Measurements from ENCODE around the gene ZFP92.

The ZFP92 gene

GRCh38 chrX:153450114-153450948 is 39.1 kb downstream of the ZFP92 start:
- TF ChIP-seq, protein P1, sequence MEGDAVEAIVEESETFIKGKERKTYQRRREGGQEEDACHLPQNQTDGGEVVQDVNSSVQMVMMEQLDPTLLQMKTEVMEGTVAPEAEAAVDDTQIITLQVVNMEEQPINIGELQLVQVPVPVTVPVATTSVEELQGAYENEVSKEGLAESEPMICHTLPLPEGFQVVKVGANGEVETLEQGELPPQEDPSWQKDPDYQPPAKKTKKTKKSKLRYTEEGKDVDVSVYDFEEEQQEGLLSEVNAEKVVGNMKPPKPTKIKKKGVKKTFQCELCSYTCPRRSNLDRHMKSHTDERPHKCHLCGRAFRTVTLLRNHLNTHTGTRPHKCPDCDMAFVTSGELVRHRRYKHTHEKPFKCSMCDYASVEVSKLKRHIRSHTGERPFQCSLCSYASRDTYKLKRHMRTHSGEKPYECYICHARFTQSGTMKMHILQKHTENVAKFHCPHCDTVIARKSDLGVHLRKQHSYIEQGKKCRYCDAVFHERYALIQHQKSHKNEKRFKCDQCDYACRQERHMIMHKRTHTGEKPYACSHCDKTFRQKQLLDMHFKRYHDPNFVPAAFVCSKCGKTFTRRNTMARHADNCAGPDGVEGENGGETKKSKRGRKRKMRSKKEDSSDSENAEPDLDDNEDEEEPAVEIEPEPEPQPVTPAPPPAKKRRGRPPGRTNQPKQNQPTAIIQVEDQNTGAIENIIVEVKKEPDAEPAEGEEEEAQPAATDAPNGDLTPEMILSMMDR (IDR thresholded peaks at IDR 0.05; ENCODE audit: insufficient read depth, missing control alignments) = no peak
- DNase-seq (ENCODE audit: insufficient read length, low spot score) = no peak
- FAIRE-seq = no peak

- TF ChIP-seq, protein P1 (IDR thresholded peaks at IDR 0.05; ENCODE audit: insufficient read depth, missing control alignments) = no peak
- DNase-seq (ENCODE audit: insufficient read length, low spot score) = no peak
- no peak for FAIRE-seq
These were observed 39.6 kb downstream of the ZFP92 start for GRCh38 chrX:153450949-153451277.

DNA sequence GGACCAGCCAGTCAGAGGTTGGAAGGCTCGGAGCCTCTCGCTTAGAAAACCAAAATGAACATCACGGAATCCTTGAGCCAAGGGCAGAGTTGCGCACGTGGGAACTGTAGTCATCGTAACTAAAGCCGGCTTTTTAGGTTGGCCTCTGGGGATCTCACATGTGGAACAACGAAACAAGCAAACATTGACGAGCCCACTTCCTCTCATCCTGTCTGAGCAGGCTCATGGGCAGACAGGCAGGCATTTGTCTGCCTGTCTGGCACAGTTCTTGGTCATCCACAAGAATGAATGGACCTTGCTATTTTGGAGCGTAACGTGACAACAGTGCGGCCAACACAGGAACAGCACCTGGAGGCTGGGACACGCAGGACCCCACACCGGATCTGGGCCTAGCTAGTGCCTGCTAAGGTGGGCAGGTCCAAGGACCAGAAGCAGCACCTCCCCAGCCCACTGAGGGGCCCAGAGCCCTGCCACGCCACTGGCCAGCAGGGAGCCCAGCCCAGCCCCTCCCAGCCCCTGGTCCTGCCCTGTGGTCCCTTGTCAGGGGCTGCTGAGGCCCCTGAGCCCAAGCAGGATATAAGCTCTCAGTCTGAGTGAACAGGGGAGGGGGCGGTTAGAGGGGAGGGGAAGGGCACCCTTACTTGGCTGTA is 43.8 kb downstream of the ZFP92 start:
- DNase-seq (ENCODE audit: insufficient read length, low spot score) = no peak
- TF ChIP-seq, protein P1 (IDR thresholded peaks at IDR 0.05; ENCODE audit: insufficient read depth, missing control alignments) = no peak
- FAIRE-seq = no peak

DNA sequence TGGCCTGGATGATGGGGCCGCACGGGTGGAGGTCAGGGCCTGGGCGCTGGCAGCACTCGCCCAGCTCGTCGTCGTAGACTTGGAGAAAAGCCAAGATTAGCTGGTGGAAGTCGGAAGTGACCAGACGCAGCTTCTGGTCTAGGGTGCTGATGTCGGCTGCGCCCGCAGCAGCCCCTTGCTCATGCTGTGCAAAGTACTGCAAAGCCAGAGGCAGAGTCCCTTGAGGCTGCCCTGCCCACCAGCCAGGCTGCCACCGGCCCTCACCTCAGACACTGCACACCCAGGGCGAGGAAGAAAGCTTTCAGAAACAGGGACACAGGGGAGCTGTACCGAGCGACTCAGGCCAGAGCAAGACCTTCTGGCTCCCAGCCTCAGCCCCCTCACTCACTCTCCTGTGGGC is 44.3 kb downstream of the ZFP92 start:
- TF ChIP-seq, protein P1 (IDR thresholded peaks at IDR 0.05; ENCODE audit: insufficient read depth, missing control alignments) = no peak
- FAIRE-seq (no peak), DNase-seq (ENCODE audit: insufficient read length, low spot score) (no peak)

GRCh38 chrX:153456161-153456560 is 44.9 kb downstream of the ZFP92 start:
- no peak for FAIRE-seq
- TF ChIP-seq, protein P1 (IDR thresholded peaks at IDR 0.05; ENCODE audit: insufficient read depth, missing control alignments) = no peak

GRCh38 chrX:153456704-153457103 is 45.4 kb downstream of the ZFP92 start:
- FAIRE-seq = no peak
- TF ChIP-seq, protein P1 (IDR thresholded peaks at IDR 0.05; ENCODE audit: insufficient read depth, missing control alignments) = no peak
- no peak for DNase-seq (ENCODE audit: insufficient read length, low spot score)

More at GRCh38 chrX:153456161-153456560, 44.9 kb downstream of the ZFP92 start:
- DNase-seq (ENCODE audit: insufficient read length, low spot score) = no peak
